GM23338 (cell line): ENCODE measurements around the gene MTMR3. TPM values are rescaled to one million over a fixed set of nuclear protein-coding genes. Genes with fewer than 3 reads are reported as not detected.

Experiments used
- ATAC-seq: fragments of 200-7000 bp; cut with Tn5 transposase; 3 replicates; pipeline ENCODE4 v1.9.1; 2020
- DNase-seq: peaks from one replicate; pipeline ENCODE4 v3.0.0-alpha.2; 2015; ENCODE audit warnings: low spot score
- H2AFZ ChIP-seq: fragments of 200-600 bp; sonication (generic); 2 replicates; pipeline ENCODE4 v1.8.0; 2016; ENCODE audit warnings: antibody characterized with exemption, mild to moderate bottlenecking, moderate library complexity
- H3F3A ChIP-seq: fragments of 200-600 bp; sonication (generic); replicated peaks from 2 replicates; pipeline ENCODE4 v1.8.0; 2017; ENCODE audit warnings: antibody characterized with exemption, mixed run types, low read depth
- H3K27ac ChIP-seq: fragments of 200-600 bp; sonication (generic); 2 replicates; pipeline ENCODE4 v1.6.1; 2016; ENCODE audit warnings: low read depth
- H3K27me3 ChIP-seq: fragments of 200-600 bp; sonication (generic); 2 replicates; pipeline ENCODE4 v1.8.0; 2016; ENCODE audit warnings: mild to moderate bottlenecking, mixed run types, moderate library complexity; ENCODE audit not compliant: insufficient read depth
- H3K36me3 ChIP-seq: fragments of 200-600 bp; sonication (generic); 2 replicates; pipeline ENCODE4 v1.8.0; 2016; ENCODE audit warnings: mild to moderate bottlenecking; ENCODE audit not compliant: insufficient read depth
- H3K4me1 ChIP-seq: fragments of 200-600 bp; sonication (generic); 2 replicates; pipeline ENCODE4 v1.8.0; 2016; ENCODE audit warnings: mild to moderate bottlenecking, moderate library complexity; ENCODE audit not compliant: insufficient read depth
- H3K4me2 ChIP-seq: fragments of 200-600 bp; sonication (generic); 2 replicates; pipeline ENCODE4 v1.7.1; 2017; ENCODE audit warnings: mixed run types
- H3K4me3 ChIP-seq: fragments of 200-600 bp; sonication (generic); 2 replicates; pipeline ENCODE4 v1.6.1; 2016; ENCODE audit warnings: mixed run types
- H3K79me2 ChIP-seq: fragments of 200-600 bp; sonication (generic); replicated peaks from 2 replicates; pipeline ENCODE4 v1.8.0; 2017; ENCODE audit warnings: mild to moderate bottlenecking; ENCODE audit not compliant: insufficient read depth
- H3K9me2 ChIP-seq: fragments of 200-600 bp; sonication (generic); 2 replicates; pipeline ENCODE4 v1.8.0; 2017; ENCODE audit not compliant: insufficient read depth
- H4K20me1 ChIP-seq: fragments of 200-600 bp; sonication (generic); replicated peaks from 2 replicates; pipeline ENCODE4 v1.8.0; 2017; ENCODE audit warnings: mild to moderate bottlenecking; ENCODE audit not compliant: insufficient read depth
- H3K27ac Mint-ChIP-seq: 2 replicates; pipeline ENCODE4 v1.8.0; 2020; ENCODE audit warnings: inconsistent platforms, mild to moderate bottlenecking, moderate library complexity, mixed read lengths
- H3K27me3 Mint-ChIP-seq: 3 replicates; pipeline ENCODE4 v1.8.0; 2022; ENCODE audit warnings: low read depth, mild to moderate bottlenecking, moderate library complexity, mixed read lengths, inconsistent platforms; ENCODE audit not compliant: insufficient read depth, poor library complexity
- H3K36me3 Mint-ChIP-seq: 3 replicates; pipeline ENCODE4 v1.8.0; 2021; ENCODE audit warnings: low read depth, mild to moderate bottlenecking, inconsistent platforms, moderate library complexity, mixed read lengths
- H3K4me1 Mint-ChIP-seq: 3 replicates; pipeline ENCODE4 v1.8.0; 2020; ENCODE audit warnings: mild to moderate bottlenecking, inconsistent platforms, mixed read lengths
- H3K4me3 Mint-ChIP-seq: 3 replicates; pipeline ENCODE4 v1.8.0; 2021; ENCODE audit warnings: moderate library complexity, mild to moderate bottlenecking, inconsistent platforms, mixed read lengths
- H3K9me3 Mint-ChIP-seq: 3 replicates; pipeline ENCODE4 v1.8.0; 2020; ENCODE audit warnings: moderate library complexity, mild to moderate bottlenecking, inconsistent platforms, mixed read lengths
- CREB1 ChIP-seq: fragments of 250-450 bp; sonication (Bioruptor Pico); IDR thresholded peaks from 2 replicates; pipeline ENCODE4 v1.5.0; 2020; ENCODE audit warnings: low read depth, mild to moderate bottlenecking, moderate library complexity
- EZH2 ChIP-seq: fragments of 200-600 bp; sonication (generic); IDR thresholded peaks from one replicate; pipeline ENCODE4 v1.8.0; 2017; ENCODE audit warnings: antibody characterized with exemption, mild to moderate bottlenecking, low read depth; ENCODE audit not compliant: unreplicated experiment
- EZH2phosphoT487 ChIP-seq: fragments of 200-600 bp; sonication (generic); IDR thresholded peaks from one replicate; pipeline ENCODE4 v1.8.1; 2018; ENCODE audit warnings: antibody characterized with exemption; ENCODE audit not compliant: unreplicated experiment
- JUNB ChIP-seq: IDR thresholded peaks from one replicate; pipeline ENCODE4 v1.6.1; 2016; ENCODE audit warnings: antibody characterized with exemption; ENCODE audit not compliant: unreplicated experiment
- NANOG ChIP-seq: IDR thresholded peaks from 2 replicates; pipeline ENCODE4 v1.6.1; 2016; ENCODE audit warnings: antibody characterized with exemption, borderline replicate concordance
- POLR2AphosphoS5 ChIP-seq: IDR thresholded peaks from 2 replicates; pipeline ENCODE4 v1.6.1; 2016; ENCODE audit warnings: antibody characterized with exemption, low read depth
- STAT1 ChIP-seq: IDR thresholded peaks from one replicate; pipeline ENCODE4 v1.6.1; 2016; ENCODE audit warnings: antibody characterized with exemption; ENCODE audit not compliant: unreplicated experiment
- ZNF114 ChIP-seq: fragments of 250-450 bp; sonication (Bioruptor Pico); IDR thresholded peaks from 2 replicates; pipeline ENCODE4 v1.5.0; 2020; ENCODE audit warnings: mild to moderate bottlenecking, moderate library complexity
- ZNF331 ChIP-seq: fragments of 250-450 bp; sonication (Bioruptor Pico); IDR thresholded peaks from 2 replicates; pipeline ENCODE4 v1.5.0; 2020; ENCODE audit warnings: low read depth, mild to moderate bottlenecking, moderate library complexity
- polyA plus RNA-seq: library from polyadenylated mRNA; unstranded; fragments of >200 nt; fragmentation: Nextera tagmentation; extraction: Ambion mirVana; gene quantifications from 2 replicates; pipeline ENCODE4 v1.2.1, GENCODE V29; 2016
- total RNA-seq: library from RNA; depleted of rRNA; stranded (reverse); fragments of >200 nt; shearing (Covaris generic); gene quantifications from 2 replicates; pipeline ENCODE4 v1.2.3, GENCODE V29; 2014
- TF ChIP-seq, protein P1 (sequence below): IDR thresholded peaks from 2 replicates; pipeline ENCODE4 v1.6.1; 2016; ENCODE audit warnings: antibody characterized with exemption
- TF ChIP-seq, protein P2 (sequence below): IDR thresholded peaks from one replicate; pipeline ENCODE4 v1.6.1; 2018; ENCODE audit warnings: antibody characterized with exemption; ENCODE audit not compliant: unreplicated experiment
- TF ChIP-seq, protein P3 (sequence below), 2 experiments: fragments of 200-600 bp in 1 of 2; sonication (generic) in 1 of 2; conservative IDR thresholded peaks; 2 replicates each; pipeline versions ENCODE4 v1.5.1 to v1.6.1; 2016 to 2017; ENCODE audit warnings: antibody characterized with exemption in 2 of 2, low read depth in 2 of 2, mild to moderate bottlenecking in 2 of 2, moderate library complexity in 1 of 2
- TF ChIP-seq, protein P4 (sequence below): fragments of 250-450 bp; sonication (Bioruptor Pico); IDR thresholded peaks from 2 replicates; pipeline ENCODE4 v1.5.0; 2020; ENCODE audit warnings: mild to moderate bottlenecking, moderate library complexity

The MTMR3 gene
- total and polyA plus RNA-seq, 2 experiments from 2014 or later, result 5.2 to 27.4 TPM

DNA sequence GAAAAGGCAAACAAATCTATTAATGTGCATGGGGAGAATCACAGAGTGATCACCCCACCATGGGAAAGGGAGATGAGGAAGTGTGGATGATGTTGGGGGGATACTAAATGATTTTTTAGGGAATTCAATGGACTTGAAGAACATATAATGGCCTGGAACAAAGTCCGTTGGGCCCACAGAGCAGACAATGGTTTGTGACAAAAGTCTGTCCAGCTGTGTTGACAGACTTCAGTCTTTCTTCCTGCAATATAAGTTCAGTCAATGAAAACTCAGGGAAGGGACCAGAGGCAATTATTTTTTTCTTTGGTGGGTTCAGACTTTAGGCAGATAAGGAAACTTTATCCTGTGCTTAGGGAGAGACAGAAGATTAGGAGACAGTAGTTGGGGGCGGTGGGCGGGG lies 179.3 kb downstream of the MTMR3 start:
- Histone ChIP-seq H2AFZ (no peak overlapping the region), H3F3A (no peaks in the 10 kb centered on the region), H3K9me2 (no peaks in the 10 kb centered on the region), H3K27ac (no peak overlapping the region), H3K4me3 (no peak overlapping the region), H3K4me1 (no peaks in the 10 kb centered on the region), H3K4me2 (no peak overlapping the region), H3K36me3 (no peaks in the 10 kb centered on the region), H4K20me1 (no peaks in the 10 kb centered on the region), H3K79me2 (no peaks in the 10 kb centered on the region), H3K27me3 (no peaks in the 10 kb centered on the region)
- no peaks in the 10 kb centered on the region for H3K27me3 Mint-ChIP-seq
- no peak overlapping the region for H3K4me3 Mint-ChIP-seq
- no peak overlapping the region for H3K27ac Mint-ChIP-seq
- TF ChIP-seq NANOG (no peak), POLR2AphosphoS5 (no peak), JUNB (no peak), CREB1 (no peak), EZH2 (no peak), EZH2phosphoT487 (no peak), STAT1 (no peak), ZNF331 (CRISPR knock-in tag) (no peak), ZNF114 (CRISPR knock-in tag) (no peak)
- TF ChIP-seq, protein P1, sequence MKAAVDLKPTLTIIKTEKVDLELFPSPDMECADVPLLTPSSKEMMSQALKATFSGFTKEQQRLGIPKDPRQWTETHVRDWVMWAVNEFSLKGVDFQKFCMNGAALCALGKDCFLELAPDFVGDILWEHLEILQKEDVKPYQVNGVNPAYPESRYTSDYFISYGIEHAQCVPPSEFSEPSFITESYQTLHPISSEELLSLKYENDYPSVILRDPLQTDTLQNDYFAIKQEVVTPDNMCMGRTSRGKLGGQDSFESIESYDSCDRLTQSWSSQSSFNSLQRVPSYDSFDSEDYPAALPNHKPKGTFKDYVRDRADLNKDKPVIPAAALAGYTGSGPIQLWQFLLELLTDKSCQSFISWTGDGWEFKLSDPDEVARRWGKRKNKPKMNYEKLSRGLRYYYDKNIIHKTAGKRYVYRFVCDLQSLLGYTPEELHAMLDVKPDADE, result no peak
- TF ChIP-seq, protein P2, sequence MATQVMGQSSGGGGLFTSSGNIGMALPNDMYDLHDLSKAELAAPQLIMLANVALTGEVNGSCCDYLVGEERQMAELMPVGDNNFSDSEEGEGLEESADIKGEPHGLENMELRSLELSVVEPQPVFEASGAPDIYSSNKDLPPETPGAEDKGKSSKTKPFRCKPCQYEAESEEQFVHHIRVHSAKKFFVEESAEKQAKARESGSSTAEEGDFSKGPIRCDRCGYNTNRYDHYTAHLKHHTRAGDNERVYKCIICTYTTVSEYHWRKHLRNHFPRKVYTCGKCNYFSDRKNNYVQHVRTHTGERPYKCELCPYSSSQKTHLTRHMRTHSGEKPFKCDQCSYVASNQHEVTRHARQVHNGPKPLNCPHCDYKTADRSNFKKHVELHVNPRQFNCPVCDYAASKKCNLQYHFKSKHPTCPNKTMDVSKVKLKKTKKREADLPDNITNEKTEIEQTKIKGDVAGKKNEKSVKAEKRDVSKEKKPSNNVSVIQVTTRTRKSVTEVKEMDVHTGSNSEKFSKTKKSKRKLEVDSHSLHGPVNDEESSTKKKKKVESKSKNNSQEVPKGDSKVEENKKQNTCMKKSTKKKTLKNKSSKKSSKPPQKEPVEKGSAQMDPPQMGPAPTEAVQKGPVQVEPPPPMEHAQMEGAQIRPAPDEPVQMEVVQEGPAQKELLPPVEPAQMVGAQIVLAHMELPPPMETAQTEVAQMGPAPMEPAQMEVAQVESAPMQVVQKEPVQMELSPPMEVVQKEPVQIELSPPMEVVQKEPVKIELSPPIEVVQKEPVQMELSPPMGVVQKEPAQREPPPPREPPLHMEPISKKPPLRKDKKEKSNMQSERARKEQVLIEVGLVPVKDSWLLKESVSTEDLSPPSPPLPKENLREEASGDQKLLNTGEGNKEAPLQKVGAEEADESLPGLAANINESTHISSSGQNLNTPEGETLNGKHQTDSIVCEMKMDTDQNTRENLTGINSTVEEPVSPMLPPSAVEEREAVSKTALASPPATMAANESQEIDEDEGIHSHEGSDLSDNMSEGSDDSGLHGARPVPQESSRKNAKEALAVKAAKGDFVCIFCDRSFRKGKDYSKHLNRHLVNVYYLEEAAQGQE, result no peak
- TF ChIP-seq, protein P3, sequence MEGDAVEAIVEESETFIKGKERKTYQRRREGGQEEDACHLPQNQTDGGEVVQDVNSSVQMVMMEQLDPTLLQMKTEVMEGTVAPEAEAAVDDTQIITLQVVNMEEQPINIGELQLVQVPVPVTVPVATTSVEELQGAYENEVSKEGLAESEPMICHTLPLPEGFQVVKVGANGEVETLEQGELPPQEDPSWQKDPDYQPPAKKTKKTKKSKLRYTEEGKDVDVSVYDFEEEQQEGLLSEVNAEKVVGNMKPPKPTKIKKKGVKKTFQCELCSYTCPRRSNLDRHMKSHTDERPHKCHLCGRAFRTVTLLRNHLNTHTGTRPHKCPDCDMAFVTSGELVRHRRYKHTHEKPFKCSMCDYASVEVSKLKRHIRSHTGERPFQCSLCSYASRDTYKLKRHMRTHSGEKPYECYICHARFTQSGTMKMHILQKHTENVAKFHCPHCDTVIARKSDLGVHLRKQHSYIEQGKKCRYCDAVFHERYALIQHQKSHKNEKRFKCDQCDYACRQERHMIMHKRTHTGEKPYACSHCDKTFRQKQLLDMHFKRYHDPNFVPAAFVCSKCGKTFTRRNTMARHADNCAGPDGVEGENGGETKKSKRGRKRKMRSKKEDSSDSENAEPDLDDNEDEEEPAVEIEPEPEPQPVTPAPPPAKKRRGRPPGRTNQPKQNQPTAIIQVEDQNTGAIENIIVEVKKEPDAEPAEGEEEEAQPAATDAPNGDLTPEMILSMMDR (conservative IDR thresholded peaks at IDR 0.05; ENCODE audit: low read depth in 2 of 2), result no peak
- TF ChIP-seq, protein P4, sequence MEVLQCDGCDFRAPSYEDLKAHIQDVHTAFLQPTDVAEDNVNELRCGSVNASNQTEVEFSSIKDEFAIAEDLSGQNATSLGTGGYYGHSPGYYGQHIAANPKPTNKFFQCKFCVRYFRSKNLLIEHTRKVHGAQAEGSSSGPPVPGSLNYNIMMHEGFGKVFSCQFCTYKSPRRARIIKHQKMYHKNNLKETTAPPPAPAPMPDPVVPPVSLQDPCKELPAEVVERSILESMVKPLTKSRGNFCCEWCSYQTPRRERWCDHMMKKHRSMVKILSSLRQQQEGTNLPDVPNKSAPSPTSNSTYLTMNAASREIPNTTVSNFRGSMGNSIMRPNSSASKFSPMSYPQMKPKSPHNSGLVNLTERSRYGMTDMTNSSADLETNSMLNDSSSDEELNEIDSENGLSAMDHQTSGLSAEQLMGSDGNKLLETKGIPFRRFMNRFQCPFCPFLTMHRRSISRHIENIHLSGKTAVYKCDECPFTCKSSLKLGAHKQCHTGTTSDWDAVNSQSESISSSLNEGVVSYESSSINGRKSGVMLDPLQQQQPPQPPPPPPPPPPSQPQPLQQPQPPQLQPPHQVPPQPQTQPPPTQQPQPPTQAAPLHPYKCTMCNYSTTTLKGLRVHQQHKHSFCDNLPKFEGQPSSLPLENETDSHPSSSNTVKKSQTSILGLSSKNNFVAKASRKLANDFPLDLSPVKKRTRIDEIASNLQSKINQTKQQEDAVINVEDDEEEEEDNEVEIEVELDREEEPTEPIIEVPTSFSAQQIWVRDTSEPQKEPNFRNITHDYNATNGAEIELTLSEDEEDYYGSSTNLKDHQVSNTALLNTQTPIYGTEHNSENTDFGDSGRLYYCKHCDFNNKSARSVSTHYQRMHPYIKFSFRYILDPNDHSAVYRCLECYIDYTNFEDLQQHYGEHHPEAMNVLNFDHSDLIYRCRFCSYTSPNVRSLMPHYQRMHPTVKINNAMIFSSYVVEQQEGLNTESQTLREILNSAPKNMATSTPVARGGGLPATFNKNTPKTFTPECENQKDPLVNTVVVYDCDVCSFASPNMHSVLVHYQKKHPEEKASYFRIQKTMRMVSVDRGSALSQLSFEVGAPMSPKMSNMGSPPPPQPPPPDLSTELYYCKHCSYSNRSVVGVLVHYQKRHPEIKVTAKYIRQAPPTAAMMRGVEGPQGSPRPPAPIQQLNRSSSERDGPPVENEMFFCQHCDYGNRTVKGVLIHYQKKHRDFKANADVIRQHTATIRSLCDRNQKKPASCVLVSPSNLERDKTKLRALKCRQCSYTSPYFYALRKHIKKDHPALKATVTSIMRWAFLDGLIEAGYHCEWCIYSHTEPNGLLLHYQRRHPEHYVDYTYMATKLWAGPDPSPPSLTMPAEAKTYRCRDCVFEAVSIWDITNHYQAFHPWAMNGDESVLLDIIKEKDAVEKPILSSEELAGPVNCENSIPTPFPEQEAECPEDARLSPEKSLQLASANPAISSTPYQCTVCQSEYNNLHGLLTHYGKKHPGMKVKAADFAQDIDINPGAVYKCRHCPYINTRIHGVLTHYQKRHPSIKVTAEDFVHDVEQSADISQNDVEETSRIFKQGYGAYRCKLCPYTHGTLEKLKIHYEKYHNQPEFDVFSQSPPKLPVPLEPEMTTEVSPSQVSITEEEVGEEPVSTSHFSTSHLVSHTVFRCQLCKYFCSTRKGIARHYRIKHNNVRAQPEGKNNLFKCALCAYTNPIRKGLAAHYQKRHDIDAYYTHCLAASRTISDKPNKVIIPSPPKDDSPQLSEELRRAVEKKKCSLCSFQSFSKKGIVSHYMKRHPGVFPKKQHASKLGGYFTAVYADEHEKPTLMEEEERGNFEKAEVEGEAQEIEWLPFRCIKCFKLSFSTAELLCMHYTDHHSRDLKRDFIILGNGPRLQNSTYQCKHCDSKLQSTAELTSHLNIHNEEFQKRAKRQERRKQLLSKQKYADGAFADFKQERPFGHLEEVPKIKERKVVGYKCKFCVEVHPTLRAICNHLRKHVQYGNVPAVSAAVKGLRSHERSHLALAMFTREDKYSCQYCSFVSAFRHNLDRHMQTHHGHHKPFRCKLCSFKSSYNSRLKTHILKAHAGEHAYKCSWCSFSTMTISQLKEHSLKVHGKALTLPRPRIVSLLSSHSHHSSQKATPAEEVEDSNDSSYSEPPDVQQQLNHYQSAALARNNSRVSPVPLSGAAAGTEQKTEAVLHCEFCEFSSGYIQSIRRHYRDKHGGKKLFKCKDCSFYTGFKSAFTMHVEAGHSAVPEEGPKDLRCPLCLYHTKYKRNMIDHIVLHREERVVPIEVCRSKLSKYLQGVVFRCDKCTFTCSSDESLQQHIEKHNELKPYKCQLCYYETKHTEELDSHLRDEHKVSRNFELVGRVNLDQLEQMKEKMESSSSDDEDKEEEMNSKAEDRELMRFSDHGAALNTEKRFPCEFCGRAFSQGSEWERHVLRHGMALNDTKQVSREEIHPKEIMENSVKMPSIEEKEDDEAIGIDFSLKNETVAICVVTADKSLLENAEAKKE (CRISPR knock-in tag), result no peak
- DNase-seq (no peak), ATAC-seq (no peak)
- H3K9me3 Mint-ChIP-seq, result peaks cover 33% of the 10 kb centered on the region
- H3K4me1 Mint-ChIP-seq, result no peaks in the 10 kb centered on the region
- peaks cover 3% of the 10 kb centered on the region; the same call in 1 of the 3 replicates for H3K36me3 Mint-ChIP-seq
